Bronchial epithelial cell (primary cell): ENCODE results near the gene CD9. TPM values are rescaled to one million over a fixed set of nuclear protein-coding genes. Genes with fewer than 3 reads are reported as not detected.

ENCODE experiments used
- DNase-seq: peaks from one replicate; pipeline ENCODE4 v3.0.0-alpha.2; 2010; ENCODE audit warnings: low read depth
- FAIRE-seq: peaks from 2 replicates; lab custom pipeline; 2011; peaks lifted over from hg19 to GRCh38; lab: Jason Lieb, UNC
- H3K27me3 ChIP-seq: 2 replicates; pipeline ENCODE4 v1.5.1; 2011; ENCODE audit warnings: low read length; ENCODE audit not compliant: control insufficient read depth, insufficient read depth
- H3K36me3 ChIP-seq: 2 replicates; pipeline ENCODE4 v1.5.1; 2011; ENCODE audit warnings: low read length; ENCODE audit not compliant: control insufficient read depth, insufficient read depth
- H3K4me3 ChIP-seq: 2 replicates; pipeline ENCODE4 v1.5.1; 2011; ENCODE audit warnings: mild to moderate bottlenecking, low read depth, low read length, control low read depth
- CTCF ChIP-seq: IDR thresholded peaks from 2 replicates; pipeline ENCODE4 v1.5.1; 2011; ENCODE audit warnings: mild to moderate bottlenecking, moderate library complexity, low read length, control low read depth, inconsistent platforms; ENCODE audit not compliant: insufficient read depth, severe bottlenecking
- total RNA-seq: library from RNA; depleted of rRNA; stranded (reverse); fragments of >200 nt; gene quantifications from 2 replicates; pipeline ENCODE4 v1.2.1, GENCODE V29; 2014

CD9 gene
- total RNA-seq, 1 donor from 2014 or later = 634 TPM

GRCh38 chr12:6274231-6275221 lies 74.3 kb downstream of the CD9 start:
- FAIRE-seq (no peak), DNase-seq (no peak)
- H3K36me3 ChIP-seq = no peaks in the 10 kb centered on the region
- TF ChIP-seq CTCF = no peak
- no peaks in the 10 kb centered on the region for H3K27me3 ChIP-seq
- H3K4me3 ChIP-seq = no peak overlapping the region

GRCh38 chr12:6275928-6276887 lies 76.0 kb downstream of the CD9 start:
- no peak for FAIRE-seq

GRCh38 chr12:6276956-6277620 lies 76.9 kb downstream of the CD9 start:
- H3K4me3 ChIP-seq = no peak overlapping the region
- no peaks in the 10 kb centered on the region for H3K36me3 ChIP-seq
- FAIRE-seq (no peak), DNase-seq (peak; percentile 92)
- no peaks in the 10 kb centered on the region for H3K27me3 ChIP-seq
- TF ChIP-seq CTCF = peak; percentile 7

More at GRCh38 chr12:6275928-6276887, 76.0 kb downstream of the CD9 start:
- no peak for DNase-seq
- no peak overlapping the region for H3K4me3 ChIP-seq
- H3K27me3 ChIP-seq = no peaks in the 10 kb centered on the region
- H3K36me3 ChIP-seq = no peaks in the 10 kb centered on the region
- no peak for TF ChIP-seq CTCF

GRCh38 chr12:6277982-6278438 lies 77.8 kb downstream of the CD9 start:
- peak overlapping the region; percentile 17 for H3K4me3 ChIP-seq
- no peak for TF ChIP-seq CTCF
- no peaks in the 10 kb centered on the region for H3K27me3 ChIP-seq
- DNase-seq = peak; percentile 80
- FAIRE-seq = no peak
- no peaks in the 10 kb centered on the region for H3K36me3 ChIP-seq
